Measurements from ENCODE around the gene HYAL4. TPM values are rescaled to one million over a fixed set of nuclear protein-coding genes. Genes with fewer than 3 reads are reported as not detected.
"Not testable (repeated sequence)": the region's sequence is repeated elsewhere in the genome, so short reads cannot be mapped to it uniquely, and the experiment has no call there.

The HYAL4 gene
- total RNA-seq, 1 donor from 2014 or later = not detected

DNA sequence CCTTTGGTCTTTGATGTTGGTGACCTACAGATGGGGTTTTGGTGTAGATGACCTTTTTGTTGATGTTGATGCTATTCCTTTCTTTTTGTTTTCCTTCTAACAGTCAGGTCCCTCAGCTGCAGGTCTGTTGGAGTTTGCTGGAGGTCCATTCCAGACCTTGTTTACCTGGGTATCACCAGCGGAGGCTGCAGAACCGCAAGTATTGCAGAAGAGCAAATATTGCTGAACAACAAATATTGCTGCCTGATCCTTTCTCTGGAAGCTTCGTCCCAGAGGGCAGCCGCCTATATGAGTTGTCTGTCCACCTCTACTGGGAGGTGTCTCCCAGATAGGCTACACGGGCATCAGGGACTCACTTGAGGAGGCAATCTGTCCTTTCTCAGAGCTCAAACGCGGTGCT lies 827 bp upstream of the HYAL4 start:
- ATAC-seq; intact Hi-C loops (cut with micrococcal nuclease); DNase-seq: not testable (repeated sequence)

DNA sequence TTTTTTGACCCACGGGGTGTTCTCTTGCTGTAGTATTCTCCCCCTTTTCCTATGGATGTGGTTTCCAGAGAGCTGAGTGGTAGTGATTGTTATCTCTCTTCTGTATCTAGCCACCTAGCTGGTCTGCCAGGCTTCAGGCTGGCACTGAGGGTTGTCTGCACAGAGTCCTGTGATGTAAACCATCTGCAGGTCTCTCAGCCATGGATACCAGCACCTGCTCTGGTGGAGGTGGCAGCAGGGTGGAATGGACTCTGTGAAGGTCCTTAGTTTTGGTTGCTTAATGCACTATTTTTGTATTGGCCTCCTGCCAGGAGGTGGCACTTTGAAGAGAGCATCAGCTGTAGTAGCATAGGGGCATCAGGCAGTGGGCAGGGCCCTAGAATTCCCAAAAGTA lies 851 bp downstream of the HYAL4 start:
- intact Hi-C loops (cut with micrococcal nuclease) = no loop called here
- DNase-seq = no peak
- ATAC-seq = no peak

DNA sequence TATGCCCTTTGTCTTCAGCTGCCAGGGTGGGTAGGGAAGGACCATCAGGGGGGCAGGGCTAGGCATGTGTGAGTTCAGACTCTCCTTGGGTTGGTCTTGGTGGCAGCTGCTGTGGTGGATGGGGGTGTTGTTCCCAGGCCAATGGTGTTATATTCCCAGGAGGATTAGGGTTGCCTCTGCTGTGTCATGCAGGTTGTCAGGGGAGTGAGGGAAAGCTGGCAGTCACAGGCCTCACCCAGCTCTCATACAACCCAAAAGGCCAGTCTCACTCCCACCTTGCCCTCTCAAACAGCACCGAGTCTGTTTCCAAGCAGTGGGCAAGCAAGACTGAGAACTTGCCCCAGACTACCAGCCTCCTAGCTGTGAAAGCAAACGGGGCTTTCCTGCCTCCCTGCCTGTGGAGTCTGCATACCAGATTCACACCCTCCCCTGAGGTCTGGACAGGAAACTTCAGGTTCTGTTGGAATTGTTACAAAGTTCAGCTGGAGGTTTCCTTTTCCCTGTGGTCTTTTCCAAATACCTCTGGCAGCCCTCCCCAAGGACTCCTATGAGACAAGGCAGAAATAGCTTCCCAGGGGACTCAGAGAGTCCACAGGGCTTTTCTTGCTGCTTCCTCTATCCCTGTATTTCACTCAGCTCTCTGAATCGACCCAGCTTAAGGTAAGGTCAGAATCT lies 1.4 kb downstream of the HYAL4 start:
- DNase-seq (no peak), ATAC-seq (no peak)
- intact Hi-C loops (cut with micrococcal nuclease) = no loop called here

DNA sequence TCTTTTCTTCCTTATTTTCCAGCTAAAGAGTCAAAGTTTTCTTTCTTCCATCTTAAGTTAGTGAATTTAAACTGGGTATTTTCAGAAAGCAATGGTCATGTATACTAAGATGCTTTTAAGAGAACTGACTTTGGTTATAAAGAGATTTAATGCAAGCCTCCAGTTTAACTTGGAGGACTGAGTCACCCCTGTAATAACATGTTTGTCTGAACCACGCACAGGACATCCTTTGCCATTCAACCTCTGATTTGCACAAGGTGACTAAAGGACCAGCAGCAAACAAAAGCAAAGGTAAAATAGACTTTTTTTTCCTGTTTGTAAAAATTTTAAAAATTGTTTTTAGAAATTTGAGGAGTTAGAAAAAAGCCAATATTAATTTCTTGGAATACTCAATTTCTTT lies 2.9 kb downstream of the HYAL4 start:
- no peak for ATAC-seq
- no peak for DNase-seq
- intact Hi-C loops (cut with micrococcal nuclease) = no loop called here

DNA sequence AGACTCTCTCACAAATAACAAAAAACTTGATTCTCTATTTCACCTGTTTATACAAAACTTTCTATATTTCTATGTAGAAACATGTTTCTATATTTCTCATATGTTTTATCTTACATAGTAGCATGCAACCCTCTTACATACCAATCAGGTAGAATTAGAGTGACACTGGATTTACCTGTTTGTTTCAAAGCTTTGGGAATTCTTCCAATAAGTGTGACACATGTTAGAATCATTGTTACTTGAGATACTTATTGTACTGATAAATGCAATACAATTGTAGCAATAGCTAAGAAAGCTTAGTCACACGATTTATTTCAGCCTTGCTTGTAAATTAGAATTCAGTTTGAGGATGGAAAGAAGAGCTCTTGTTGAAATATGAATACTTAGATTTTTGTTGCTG lies 4.9 kb downstream of the HYAL4 start:
- no peak for ATAC-seq
- DNase-seq = no peak
- intact Hi-C loops (cut with micrococcal nuclease) = no loop called here

DNA sequence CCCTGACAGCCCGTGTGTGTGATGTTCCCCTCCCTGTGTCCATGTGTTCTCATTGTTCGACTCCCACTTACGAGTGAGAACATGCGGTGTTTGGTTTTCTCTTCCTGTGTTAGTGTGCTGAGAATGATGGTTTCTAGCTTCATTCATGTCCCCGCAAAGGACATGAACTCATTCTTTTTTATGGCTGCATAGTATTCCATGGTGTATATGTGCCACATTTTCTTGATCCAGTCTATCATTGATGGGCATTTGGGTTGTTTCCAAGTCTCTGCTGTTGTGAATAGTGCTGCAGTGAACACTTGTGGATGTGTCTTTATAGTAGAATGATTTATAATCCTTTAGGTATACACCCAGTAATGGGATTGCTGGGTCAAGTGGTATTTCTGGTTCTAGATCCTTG lies 6.4 kb downstream of the HYAL4 start:
- intact Hi-C loops (cut with micrococcal nuclease); ATAC-seq; DNase-seq: not testable (repeated sequence)

DNA sequence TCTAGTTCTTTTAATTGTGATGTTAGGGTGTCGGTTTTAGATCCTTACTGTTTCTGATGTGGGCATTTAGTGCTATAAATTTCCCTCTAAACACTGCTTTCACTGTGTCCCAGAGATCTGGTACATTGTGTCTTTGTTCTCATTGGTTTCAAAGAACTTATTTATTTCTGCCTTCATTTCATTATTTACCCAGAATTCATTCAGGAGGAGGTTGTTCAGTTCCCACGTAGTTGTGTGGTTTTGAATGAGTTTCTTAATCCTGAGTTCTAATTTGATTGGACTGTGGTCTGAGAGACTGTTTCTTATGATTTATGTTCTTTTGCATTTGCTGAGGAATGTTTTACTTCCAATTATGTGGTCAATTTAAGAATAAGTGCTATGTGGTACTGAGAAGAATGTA lies 9.3 kb downstream of the HYAL4 start:
- ATAC-seq; intact Hi-C loops (cut with micrococcal nuclease); DNase-seq: not testable (repeated sequence)

DNA sequence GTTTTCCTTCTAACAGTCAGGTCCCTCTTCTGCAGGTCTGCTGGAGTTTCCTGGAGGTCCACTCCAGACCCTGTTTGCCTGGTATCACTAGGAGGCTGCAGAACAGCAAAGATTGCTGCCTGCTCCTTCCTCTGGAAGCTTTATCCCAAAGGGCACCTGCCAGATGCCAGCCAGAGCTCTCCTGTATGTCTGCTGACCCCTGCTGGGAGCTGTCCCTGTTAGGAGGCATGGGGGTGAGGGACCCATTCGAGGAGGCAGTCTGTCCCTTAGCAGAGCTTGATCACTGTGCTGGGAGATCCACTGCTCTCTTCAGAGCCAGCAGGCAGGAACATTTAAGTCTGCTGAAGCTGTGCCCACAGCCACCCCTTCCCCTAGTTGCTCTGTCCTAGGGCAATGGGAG lies 11.5 kb downstream of the HYAL4 start:
- DNase-seq; ATAC-seq; intact Hi-C loops (cut with micrococcal nuclease): not testable (repeated sequence)

DNA sequence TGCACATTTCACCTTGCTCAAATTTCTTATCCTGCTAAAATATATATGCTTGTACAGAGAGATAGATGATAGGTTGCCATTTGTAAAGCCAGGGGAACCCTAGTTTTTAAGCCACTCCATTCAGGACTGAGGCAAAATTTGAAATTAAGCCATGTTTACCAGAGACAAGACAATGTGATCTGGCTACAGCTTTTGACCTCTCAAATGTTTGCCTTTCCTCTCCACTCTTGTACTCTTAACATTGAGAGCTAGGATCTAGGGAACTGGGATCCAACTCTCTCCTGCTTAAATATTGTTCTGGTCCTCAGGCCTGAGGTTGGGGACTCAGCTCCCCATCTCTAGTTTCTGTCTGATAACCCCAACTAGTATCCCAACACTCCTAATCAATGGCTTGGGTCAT lies 15.9 kb downstream of the HYAL4 start:
- ATAC-seq = no peak
- no peak for DNase-seq
- intact Hi-C loops (cut with micrococcal nuclease) = no loop called here

DNA sequence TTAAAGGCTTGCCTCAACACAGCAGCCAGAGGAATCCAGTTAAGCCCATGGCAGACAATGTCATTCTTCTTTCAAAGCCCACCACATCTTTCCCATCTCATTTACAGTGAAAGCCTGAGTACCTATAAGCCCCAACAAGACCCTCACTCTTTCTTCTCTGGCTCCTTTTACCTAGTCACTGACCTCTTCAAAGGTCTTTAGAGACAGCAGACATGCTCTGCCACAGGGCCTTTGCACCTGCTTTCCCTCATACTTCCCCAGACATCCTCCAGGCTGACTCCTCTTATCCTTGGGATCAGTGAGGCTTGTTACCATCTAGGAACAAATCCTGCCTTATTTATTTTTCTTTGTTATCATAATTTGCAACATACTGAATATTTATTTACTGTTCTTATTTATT lies 17.8 kb downstream of the HYAL4 start:
- intact Hi-C loops (cut with micrococcal nuclease) = no loop called here
- ATAC-seq (no peak), DNase-seq (no peak)

DNA sequence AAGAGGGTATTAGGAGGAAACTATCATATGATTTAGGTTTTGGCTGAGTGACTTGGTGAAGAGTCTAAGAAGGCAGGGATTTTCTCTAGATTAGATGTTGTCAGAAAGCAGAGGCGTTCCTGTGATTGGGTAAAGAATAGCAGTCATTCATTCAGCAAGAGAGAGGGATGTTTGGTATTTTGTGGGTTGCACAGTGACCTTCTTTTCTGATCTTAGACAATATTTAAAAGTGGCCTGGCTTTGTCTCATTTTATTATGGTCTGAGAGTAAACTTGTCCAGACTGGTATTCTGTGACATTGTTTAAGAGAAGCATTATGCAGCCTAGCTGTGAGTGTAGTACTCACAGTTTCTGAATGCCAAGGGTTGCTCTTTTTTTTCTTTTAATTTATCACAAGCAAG lies 18.5 kb downstream of the HYAL4 start:
- intact Hi-C loops (cut with micrococcal nuclease) = no loop called here
- ATAC-seq = no peak
- no peak for DNase-seq

DNA sequence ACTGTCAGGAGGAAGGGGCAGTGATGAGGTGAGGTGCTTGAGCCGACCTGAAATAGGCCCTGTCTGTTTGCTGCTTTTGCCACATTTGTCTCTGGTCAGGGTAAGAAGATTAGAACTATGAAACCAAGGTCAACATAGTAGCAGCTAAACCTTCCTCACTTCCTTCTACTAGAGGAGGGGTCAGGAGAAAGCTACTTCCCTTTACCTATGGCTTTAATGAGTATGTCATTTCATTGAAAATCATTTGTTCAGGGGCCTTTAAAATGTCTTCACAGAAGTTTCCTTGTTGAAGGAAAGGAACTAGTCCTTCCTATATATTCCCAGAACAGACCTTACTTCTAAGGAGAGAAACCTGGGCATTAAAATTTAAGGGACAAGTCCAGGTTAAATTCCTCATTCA lies 19.0 kb downstream of the HYAL4 start:
- ATAC-seq = no peak
- intact Hi-C loops (cut with micrococcal nuclease) = loop anchor here (2.0 kb wide), 1 partner anchor 65 kb away; no protein-coding TSS in a partner anchor
- DNase-seq = no peak

DNA sequence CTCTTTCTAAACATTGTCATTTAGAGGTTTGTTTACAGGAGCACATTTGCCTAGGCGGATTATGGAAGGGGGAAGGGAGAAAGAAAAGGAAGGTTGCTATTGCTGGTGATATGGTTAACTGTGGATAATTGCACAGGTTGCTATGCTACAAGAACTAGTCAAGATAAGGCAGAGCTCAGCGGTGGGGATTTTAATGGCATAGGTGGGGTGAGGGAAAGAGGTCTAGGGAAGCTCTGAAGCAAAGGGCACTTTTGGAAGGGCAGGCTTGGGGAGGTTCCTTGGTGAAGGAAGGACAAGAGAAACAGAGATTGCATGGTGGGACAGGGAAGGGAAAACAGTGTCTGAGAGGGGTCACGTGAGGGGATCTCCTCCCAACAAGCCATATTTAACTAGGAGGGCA lies 19.5 kb downstream of the HYAL4 start:
- DNase-seq = no peak
- no peak for ATAC-seq
- intact Hi-C loops (cut with micrococcal nuclease) = loop anchor here (2.0 kb wide), 1 partner anchor 66 kb away; no protein-coding TSS in a partner anchor

DNA sequence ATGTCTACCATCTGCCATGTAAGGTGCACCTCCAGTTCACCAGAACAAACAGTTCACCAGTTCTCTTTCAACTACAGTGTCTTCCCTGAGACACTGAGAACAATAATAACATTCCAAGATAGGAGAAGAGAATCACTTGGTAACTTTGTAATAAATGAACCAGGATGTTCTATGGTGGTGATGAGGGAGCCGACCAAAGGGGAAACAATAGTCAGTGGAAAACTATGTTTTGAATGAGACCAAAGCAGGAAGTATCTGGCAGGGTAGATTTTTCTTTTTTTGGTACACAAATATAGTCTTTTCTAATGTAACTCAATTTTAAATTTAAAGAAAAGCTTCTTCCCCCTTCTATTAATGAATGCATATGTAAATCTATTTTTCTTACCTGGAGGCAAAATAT lies 20.0 kb downstream of the HYAL4 start:
- ATAC-seq (no peak), DNase-seq (no peak)
- intact Hi-C loops (cut with micrococcal nuclease) = loop anchor here (2.0 to 5.0 kb wide), 2 partner anchors 66 to 188 kb away; no protein-coding TSS in a partner anchor

DNA sequence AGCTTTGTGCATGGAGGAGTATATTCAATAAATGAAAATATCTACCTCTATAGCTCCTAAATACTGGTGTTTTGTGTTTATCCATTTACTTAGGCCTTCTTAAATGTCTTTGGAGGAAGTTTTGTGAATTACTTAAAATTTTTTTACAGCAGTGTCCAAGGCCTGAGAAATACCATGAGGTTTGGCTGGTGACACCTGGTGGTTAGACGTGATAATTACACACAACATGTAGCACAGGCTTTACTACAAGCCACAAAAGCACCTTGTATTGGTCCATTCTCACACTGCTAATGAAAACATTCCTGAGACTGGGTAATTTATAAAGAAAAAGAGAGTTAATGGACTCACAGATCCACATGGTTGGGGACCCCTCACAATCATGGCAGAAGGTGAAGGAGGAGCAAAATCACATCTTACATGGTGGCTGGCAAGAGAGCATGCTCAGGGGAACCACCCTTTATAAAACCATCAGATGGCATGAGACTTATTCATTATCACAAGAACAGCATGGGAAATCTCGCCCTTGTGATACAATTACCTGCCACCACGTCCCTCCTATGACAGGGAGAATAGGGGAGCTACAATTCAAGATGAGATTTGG lies 20.6 kb downstream of the HYAL4 start:
- intact Hi-C loops (cut with micrococcal nuclease) = loop anchor here (2.0 to 5.0 kb wide), 2 partner anchors 67 to 188 kb away; no protein-coding TSS in a partner anchor
- DNase-seq (no peak), ATAC-seq (peak; percentile 84)

DNA sequence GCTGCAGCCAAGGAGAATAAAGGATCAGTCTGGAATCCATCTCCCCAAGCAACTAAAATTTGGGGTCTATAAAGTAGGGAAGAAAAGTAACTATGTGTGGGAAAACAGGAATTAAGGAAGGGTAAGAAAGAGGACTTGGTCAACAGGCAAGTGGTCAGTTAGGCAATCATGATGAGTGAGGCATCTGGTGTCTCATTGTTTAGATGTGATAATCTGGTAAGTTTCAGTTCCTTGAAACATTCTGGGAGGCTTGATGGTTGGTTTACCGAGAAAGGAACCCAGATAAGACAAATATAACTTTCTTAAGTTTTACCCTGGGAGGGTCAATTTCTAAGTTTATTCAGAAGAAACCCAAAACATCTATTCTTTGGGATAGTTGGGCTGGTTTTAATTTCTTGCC lies 22.3 kb downstream of the HYAL4 start:
- intact Hi-C loops (cut with micrococcal nuclease) = loop anchor here (5.0 kb wide), 1 partner anchor 190 kb away; no protein-coding TSS in a partner anchor
- ATAC-seq (no peak), DNase-seq (no peak)

DNA sequence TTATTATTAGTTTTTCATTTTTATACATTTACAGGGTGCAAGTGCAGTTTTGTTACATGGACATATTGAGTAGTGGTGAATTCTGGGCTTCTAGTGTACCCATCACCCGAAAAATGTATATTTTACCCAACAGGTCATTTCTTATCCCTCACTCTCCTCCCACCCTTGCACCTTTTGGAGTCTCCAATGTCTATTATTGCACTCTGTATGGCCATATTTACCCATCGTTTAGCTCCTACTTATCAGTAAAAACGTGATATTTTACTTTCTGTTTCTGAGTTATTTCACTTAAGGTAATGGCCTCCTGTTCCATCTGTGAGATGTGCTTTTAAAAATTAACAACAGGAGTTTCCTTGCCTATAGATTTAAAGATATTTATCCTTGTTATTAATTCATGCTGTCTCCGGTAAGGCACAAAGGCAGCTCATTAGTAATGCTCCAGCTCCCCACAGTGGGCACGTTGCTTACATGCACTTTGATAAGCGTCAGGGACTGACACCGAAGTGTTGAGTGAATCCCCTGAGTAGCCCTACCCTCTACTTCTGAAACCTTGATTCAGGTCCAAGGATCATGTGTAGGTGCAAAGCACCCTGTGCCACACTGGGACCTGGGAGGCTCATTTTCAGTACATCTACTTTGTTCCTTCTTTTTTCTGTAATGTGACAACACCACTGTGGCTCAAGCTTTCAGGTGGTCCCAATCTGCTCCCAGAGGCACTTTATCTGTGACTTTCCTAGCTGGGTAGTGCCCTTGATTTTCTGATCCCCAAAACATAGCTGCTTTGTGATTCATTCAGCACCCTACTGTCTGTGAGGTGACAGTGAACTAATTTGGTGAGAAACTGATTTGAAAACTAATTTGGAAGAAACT lies 27.3 kb downstream of the HYAL4 start:
- peak; percentile 88 for ATAC-seq
- DNase-seq = peak; percentile 31
- intact Hi-C loops (cut with micrococcal nuclease) = loop anchor here (5.0 kb wide), 1 partner anchor 380 kb away; no protein-coding TSS in a partner anchor

DNA sequence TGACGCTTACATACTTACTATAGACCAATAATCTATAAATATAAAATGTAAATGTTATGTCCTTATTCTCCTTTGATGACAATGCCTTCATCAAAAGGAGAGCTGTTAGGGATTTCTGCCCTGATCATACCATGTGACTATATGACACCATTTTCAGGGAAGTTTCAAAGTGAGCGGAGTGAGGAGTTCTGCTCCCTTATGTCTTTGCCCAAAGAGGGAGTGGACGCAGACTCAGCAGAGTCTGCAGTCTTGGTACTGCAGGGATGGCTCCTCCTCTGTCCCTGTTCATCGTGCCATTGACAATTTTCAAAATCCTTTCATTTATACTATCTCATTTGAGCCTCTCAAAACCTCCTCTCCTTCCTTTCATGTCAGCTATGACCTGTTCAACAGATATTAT lies 27.9 kb downstream of the HYAL4 start:
- intact Hi-C loops (cut with micrococcal nuclease) = loop anchor here (5.0 kb wide), 1 partner anchor 381 kb away; no protein-coding TSS in a partner anchor
- DNase-seq (no peak), ATAC-seq (no peak)

DNA sequence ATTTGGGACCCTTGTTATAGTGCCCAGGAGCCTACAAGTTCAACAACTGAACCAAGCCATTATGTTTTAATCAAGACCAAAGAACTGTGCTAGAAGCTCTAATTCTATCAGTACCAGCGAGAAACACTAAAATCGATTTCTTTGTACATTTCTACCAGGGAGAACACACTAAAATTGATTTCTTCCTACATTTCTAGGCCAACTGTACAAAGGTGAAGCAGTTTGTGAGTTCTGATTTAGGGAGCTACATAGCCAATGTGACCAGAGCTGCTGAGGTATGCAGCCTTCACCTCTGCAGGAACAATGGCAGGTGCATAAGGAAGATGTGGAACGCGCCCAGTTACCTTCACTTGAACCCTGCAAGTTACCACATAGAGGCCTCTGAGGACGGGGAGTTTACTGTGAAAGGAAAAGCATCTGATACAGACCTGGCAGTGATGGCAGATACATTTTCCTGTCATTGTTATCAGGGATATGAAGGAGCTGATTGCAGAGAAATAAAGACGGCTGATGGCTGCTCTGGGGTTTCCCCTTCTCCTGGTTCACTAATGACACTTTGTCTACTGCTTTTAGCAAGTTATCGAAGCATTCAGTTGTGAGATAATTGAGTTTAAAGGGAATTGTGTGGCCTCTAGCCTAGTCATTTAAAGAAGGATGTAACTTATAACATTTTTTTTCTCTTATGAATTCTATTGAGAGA lies 31.7 kb downstream of the HYAL4 start:
- ATAC-seq = no peak
- DNase-seq = no peak
- intact Hi-C loops (cut with micrococcal nuclease) = no loop called here

Measured in left ventricle myocardium superior (tissue), 1 donor.